NCI-H1417 (cell line): ENCODE results near the gene DCAF15.
"Not testable (repeated sequence)": the region's sequence is repeated elsewhere in the genome, so short reads cannot be mapped to it uniquely, and the experiment has no call there.

Source experiments
- DNase-seq, 3 experiments: peaks; one replicate each; lab custom pipeline; 2025; lab: John Stamatoyannopoulos, UW

The DCAF15 gene

GRCh38 chr19:13952154-13952930 lies at the start of gene DCAF15:
DCAF15 (plus strand) TSS chr19:13952509; CDS start chr19:13952513, 4 bp downstream.
- DNase-seq = peak; percentile 97 to 100 (median 100)

GRCh38 chr19:13902993-13903555 lies 49.2 kb upstream of the DCAF15 start:
- peak in 1 of 3 experiments; percentile 25 for DNase-seq

GRCh38 chr19:13905634-13906520 lies 46.4 kb upstream of the DCAF15 start, which contains the start of the genes BRME1 and CC2D1A:
BRME1 (minus strand) TSS chr19:13906117; CDS start chr19:13904892, 1,225 bp downstream.
CC2D1A (plus strand) TSS chr19:13906201; CDS start chr19:13906442, 241 bp downstream.
- peak; percentile 85 to 95 (median 95) for DNase-seq

GRCh38 chr19:13906521-13906904 lies 45.8 kb upstream of the DCAF15 start:
- peak in 2 of 3 experiments; percentile 60 to 68 for DNase-seq

- no peak for DNase-seq
Observed at GRCh38 chr19:13906910-13907309, 45.4 kb upstream of the DCAF15 start.

- no peak for DNase-seq
Observed at GRCh38 chr19:13908674-13909073, 43.6 kb upstream of the DCAF15 start.

- DNase-seq = no peak
Observed at GRCh38 chr19:13909430-13909829, 42.9 kb upstream of the DCAF15 start.

GRCh38 chr19:13913352-13913751 lies 39.0 kb upstream of the DCAF15 start:
- no peak for DNase-seq

- DNase-seq = no peak
Observed at GRCh38 chr19:13914777-13915176, 37.5 kb upstream of the DCAF15 start.

GRCh38 chr19:13917888-13918406 lies 34.4 kb upstream of the DCAF15 start:
- no peak for DNase-seq

- DNase-seq = no peak
Observed at GRCh38 chr19:13918726-13919411, 33.4 kb upstream of the DCAF15 start.

GRCh38 chr19:13920524-13920923 lies 31.8 kb upstream of the DCAF15 start:
- no peak for DNase-seq

GRCh38 chr19:13920940-13921747 lies 31.2 kb upstream of the DCAF15 start:
- peak in 2 of 3 experiments; percentile 0 to 44 for DNase-seq

GRCh38 chr19:13922118-13922517 lies 30.2 kb upstream of the DCAF15 start:
- DNase-seq = not testable (repeated sequence)

- no peak for DNase-seq
Observed at GRCh38 chr19:13923194-13923987, 28.9 kb upstream of the DCAF15 start.

- DNase-seq = no peak
Observed at GRCh38 chr19:13926010-13926409, 26.3 kb upstream of the DCAF15 start.

GRCh38 chr19:13926715-13927114 lies 25.6 kb upstream of the DCAF15 start:
- no peak for DNase-seq

- peak in 1 of 3 experiments; percentile 11 for DNase-seq
Observed at GRCh38 chr19:13929340-13929739, 23.0 kb upstream of the DCAF15 start.

GRCh38 chr19:13929956-13930355 lies 22.4 kb upstream of the DCAF15 start:
- peak in 2 of 3 experiments; percentile 20 to 52 for DNase-seq

- DNase-seq = no peak
Observed at GRCh38 chr19:13930402-13930801, 21.9 kb upstream of the DCAF15 start.
